AG09309 (cell line): Measurements from ENCODE around the gene NAA11.

Experiments
- DNase-seq: peaks from one replicate; pipeline ENCODE4 v3.0.0-alpha.2; 2010; ENCODE audit warnings: low read depth
- H3K4me3 ChIP-seq: 2 replicates; pipeline ENCODE4 v1.5.1; 2011; ENCODE audit warnings: mild to moderate bottlenecking, low read depth, low read length, moderate library complexity; ENCODE audit not compliant: control insufficient read depth
- CTCF ChIP-seq: IDR thresholded peaks from 2 replicates; pipeline ENCODE4 v1.5.1; 2011; ENCODE audit warnings: mild to moderate bottlenecking, low read depth, low read length, inconsistent platforms; ENCODE audit not compliant: insufficient read depth, control insufficient read depth; ENCODE audit errors: missing control alignments

Gene NAA11

GRCh38 chr4:79338148-79338547 is 12.3 kb upstream of the NAA11 start:
- DNase-seq = no peak
- TF ChIP-seq CTCF = no peak
- H3K4me3 ChIP-seq = no peak overlapping the region

- DNase-seq = no peak
- no peak for TF ChIP-seq CTCF
These were observed 8.9 kb upstream of the NAA11 start for GRCh38 chr4:79334783-79335182.

GRCh38 chr4:79334341-79334740 is 8.5 kb upstream of the NAA11 start:
- DNase-seq = no peak
- no peak for TF ChIP-seq CTCF
- no peak overlapping the region for H3K4me3 ChIP-seq

More at GRCh38 chr4:79334783-79335182, 8.9 kb upstream of the NAA11 start:
- no peak overlapping the region for H3K4me3 ChIP-seq

- TF ChIP-seq CTCF = no peak
- DNase-seq = no peak
These were observed 5.4 kb upstream of the NAA11 start for GRCh38 chr4:79331126-79331876.

GRCh38 chr4:79330720-79331119 is 4.9 kb upstream of the NAA11 start:
- DNase-seq = no peak
- TF ChIP-seq CTCF = no peak
- no peak overlapping the region for H3K4me3 ChIP-seq

More at GRCh38 chr4:79331126-79331876, 5.4 kb upstream of the NAA11 start:
- H3K4me3 ChIP-seq = no peak overlapping the region

- H3K4me3 ChIP-seq = no peak overlapping the region
- DNase-seq = no peak
- TF ChIP-seq CTCF = no peak
These were observed 425 bp downstream of the NAA11 start for GRCh38 chr4:79325436-79325835.
